B cell (primary cell): ENCODE results near the gene ERVMER34-1. TPM values are rescaled to one million over a fixed set of nuclear protein-coding genes. Genes with fewer than 3 reads are reported as not detected.

ENCODE experiments used
- ATAC-seq: fragments of 200-7000 bp; cut with Tn5 transposase; one replicate; pipeline ENCODE4 v1.10.0; 2021; ENCODE audit warnings: low read depth, mild to moderate bottlenecking, moderate number of reproducible peaks, moderate library complexity
- CTCF ChIA-PET: fragments of 350-600 bp; sonication (Branson Sonifier 250); formaldehyde crosslinking; loops from one replicate; lab custom pipeline; 2021; ENCODE audit warnings: antibody characterized with exemption, inconsistent platforms; lab: Charles Lee
- POLR2A ChIA-PET: fragments of 350-600 bp; sonication (Branson Sonifier 250); formaldehyde crosslinking; loops from one replicate; lab custom pipeline; 2021; ENCODE audit warnings: antibody characterized with exemption; lab: Charles Lee
- DNase-seq: peaks from one replicate; pipeline ENCODE4 v3.0.0; 2013
- H2AFZ ChIP-seq: 2 replicates; pipeline ENCODE4 v1.6.1; 2012; ENCODE audit warnings: mild to moderate bottlenecking, low read depth, low read length; ENCODE audit not compliant: insufficient read depth, poor library complexity, severe bottlenecking
- H3K27ac ChIP-seq, 2 donors: 1 replicate in 1 of 2; 2 replicates in 1 of 2; pipeline ENCODE4 v1.5.1; 2012 to 2013; ENCODE audit warnings: low read length in 2 of 2, mild to moderate bottlenecking in 2 of 2, moderate library complexity in 1 of 2
- H3K27me3 ChIP-seq, 4 experiments: fragments of 200-600 bp in 1 of 4; sonication (generic) in 1 of 4; replicated peaks in 1 of 4; 1 replicate in 2 of 4; 2 replicates in 2 of 4; pipeline versions ENCODE4 v1.6.1 to v1.7.0; 2013 to 2016; ENCODE audit warnings: low read length in 3 of 4, mild to moderate bottlenecking in 2 of 4, mixed read lengths in 1 of 4, moderate library complexity in 1 of 4; ENCODE audit not compliant: insufficient read depth in 4 of 4, control insufficient read depth in 3 of 4; ENCODE audit errors: control extremely low read depth in 1 of 4
- H3K36me3 ChIP-seq, 2 experiments: replicated peaks in 1 of 2; 1 replicate in 1 of 2; 2 replicates in 1 of 2; pipeline versions ENCODE4 v1.6.1 to v1.7.1; 2013; ENCODE audit warnings: low read length in 1 of 2; ENCODE audit not compliant: insufficient read depth in 2 of 2, control insufficient read depth in 1 of 2; ENCODE audit errors: control extremely low read depth in 1 of 2, extremely low read depth in 1 of 2
- H3K4me1 ChIP-seq, 2 donors: fragments of 200-600 bp in 1 of 2; sonication (generic) in 1 of 2; 1 replicate in 1 of 2; 2 replicates in 1 of 2; pipeline versions ENCODE4 v1.5.1 to v1.6.1; 2013 to 2017; ENCODE audit warnings: low read length in 2 of 2; ENCODE audit not compliant: control insufficient read depth in 2 of 2, insufficient read depth in 2 of 2
- H3K4me2 ChIP-seq: replicated peaks from 2 replicates; pipeline ENCODE3; 2012; ENCODE audit warnings: mild to moderate bottlenecking, low read depth, low read length; ENCODE audit not compliant: poor library complexity, severe bottlenecking
- H3K4me3 ChIP-seq, 5 experiments: fragments of 200-600 bp in 1 of 5; sonication (generic) in 1 of 5; 1 replicate in 3 of 5; 2 replicates in 2 of 5; pipeline versions ENCODE4 v1.5.1 to v1.7.0; 2011 to 2016; ENCODE audit warnings: low read length in 4 of 5, mild to moderate bottlenecking in 4 of 5, low read depth in 2 of 5, control low read depth in 1 of 5, moderate library complexity in 1 of 5; ENCODE audit not compliant: insufficient read depth in 1 of 5; ENCODE audit errors: control extremely low read depth in 1 of 5, extremely low read depth in 1 of 5
- H3K79me2 ChIP-seq: fragments of 200-600 bp; sonication (generic); one replicate; pipeline ENCODE4 v1.6.0; 2016; ENCODE audit warnings: low read length; ENCODE audit not compliant: control insufficient read depth, insufficient read depth
- H3K9ac ChIP-seq: fragments of 200-600 bp; sonication (generic); 2 replicates; pipeline ENCODE4 v1.6.1; 2017; ENCODE audit warnings: mild to moderate bottlenecking, low read length, moderate library complexity
- H3K9me3 ChIP-seq, 3 donors: one replicate each; pipeline versions ENCODE4 v1.6.1 to v1.7.1; 2013; ENCODE audit warnings: low read length in 2 of 3; ENCODE audit not compliant: control insufficient read depth in 2 of 3, insufficient read depth in 1 of 3; ENCODE audit errors: control extremely low read depth in 1 of 3
- H4K20me1 ChIP-seq: 2 replicates; pipeline ENCODE4 v1.6.0; 2012; ENCODE audit warnings: mild to moderate bottlenecking, low read length; ENCODE audit not compliant: insufficient read depth, control insufficient read depth, poor library complexity, severe bottlenecking
- H3K27ac Mint-ChIP-seq: one replicate; pipeline ENCODE4 v1.8.0; 2021; ENCODE audit warnings: mixed read lengths
- H3K27me3 Mint-ChIP-seq: one replicate; pipeline ENCODE4 v1.8.0; 2021; ENCODE audit warnings: mixed read lengths
- H3K4me1 Mint-ChIP-seq: one replicate; pipeline ENCODE4 v1.8.0; 2021; ENCODE audit warnings: mixed read lengths
- H3K4me3 Mint-ChIP-seq: one replicate; pipeline ENCODE4 v1.8.0; 2021; ENCODE audit warnings: mixed read lengths
- H3K9me3 Mint-ChIP-seq: one replicate; pipeline ENCODE4 v1.8.0; 2022; ENCODE audit warnings: mixed read lengths; ENCODE audit not compliant: insufficient read depth
- CTCF ChIP-seq: fragments of 200-600 bp; IDR thresholded peaks from one replicate; pipeline ENCODE4 v1.8.0; 2022; ENCODE audit warnings: antibody characterized with exemption, mild to moderate bottlenecking
- EZH2 ChIP-seq: IDR thresholded peaks from 2 replicates; pipeline ENCODE4 v1.6.1; 2012; ENCODE audit warnings: borderline replicate concordance, low read depth, mild to moderate bottlenecking, moderate library complexity, low read length; ENCODE audit not compliant: insufficient read depth, poor library complexity, severe bottlenecking
- WGBS: methylation state at CpG from one replicate; pipeline ENCODE4 v1.1.5; 2013; ENCODE audit warnings: missing lambda C conversion rate; ENCODE audit not compliant: insufficient coverage; 5-methylcytosine and 5-hydroxymethylcytosine counted together
- intact Hi-C: fragments of 100-400 bp; cut with micrococcal nuclease; formaldehyde crosslinking; loops from one replicate; pipeline ENCODE4 v1.10.0; 2022
- polyA plus RNA-seq: library from polyadenylated mRNA; depleted of rRNA; stranded (reverse); fragments of >200 nt; gene quantifications from 2 replicates; pipeline ENCODE4 v1.2.3, GENCODE V29; 2012
- total RNA-seq, 2 donors: library from RNA; stranded (reverse); fragments of 120-200 nt in 1 of 2; gene quantifications; 1 replicate in 1 of 2; 2 replicates in 1 of 2; pipeline versions ENCODE4 v1.2.3 to v1.2.4, GENCODE V29; 2013 to 2022

ERVMER34-1 gene
- total and polyA plus RNA-seq, 2 donors (not counting 1 experiment from before 2014, with no cell fraction given), result not detected

DNA sequence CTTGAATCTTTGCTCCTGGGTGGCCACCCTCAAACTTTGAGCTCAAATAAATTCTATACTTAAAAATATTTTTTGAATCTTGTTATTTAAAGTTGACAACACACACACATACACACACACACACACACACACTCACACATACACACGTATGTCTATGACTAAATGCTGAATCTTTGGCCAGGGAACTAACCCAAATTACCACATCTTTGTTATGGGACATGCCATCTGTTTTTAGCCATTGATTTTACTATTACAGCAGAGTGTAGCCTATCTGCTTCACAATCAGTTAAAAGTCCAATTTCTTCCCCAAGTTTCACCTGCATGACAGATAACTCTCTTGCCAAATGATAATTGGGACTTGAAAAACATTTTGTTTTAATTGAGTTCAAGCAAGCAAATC is 47.1 kb downstream of the ERVMER34-1 start:
- Mint-ChIP-seq H3K4me1 (peaks cover 9% of the 10 kb centered on the region), H3K27ac (no peak overlapping the region), H3K27me3 (no peaks in the 10 kb centered on the region), H3K4me3 (no peak overlapping the region), H3K9me3 (peaks cover under 1% of the 10 kb centered on the region)
- Histone ChIP-seq H3K4me3 (no peak overlapping the region), H3K79me2 (no peaks in the 10 kb centered on the region), H2AFZ (no peak overlapping the region), H3K27me3 (no peaks in the 10 kb centered on the region), H3K9ac (no peak overlapping the region), H3K27ac (no peak overlapping the region), H3K4me1 (peaks cover 12 to 13% of the 10 kb centered on the region in 2 donors), H4K20me1 (no peaks in the 10 kb centered on the region), H3K9me3 (no peaks in the 10 kb centered on the region), H3K4me2 (no peak overlapping the region), H3K36me3 (no peaks in the 10 kb centered on the region)
- CTCF ChIA-PET, result no interaction called here
- no peak for ATAC-seq
- no peak for TF ChIP-seq CTCF
- no peak for TF ChIP-seq EZH2
- DNase-seq, result no peak
- POLR2A ChIA-PET, result interaction anchor here (0.7 kb wide), 1 partner anchor 8 kb away, joined by 4 read pairs; no protein-coding TSS in a partner anchor
- 86% methylated on average over 1 of the region's 1 CpG for WGBS
- intact Hi-C loops, result no loop called here

- H3K4me3 ChIP-seq, result no peak overlapping the region
- H4K20me1 ChIP-seq, result no peaks in the 10 kb centered on the region
- peak; percentile 77 for ATAC-seq
- Mint-ChIP-seq H3K27ac (peak overlapping the region; percentile 15), H3K9me3 (no peaks in the 10 kb centered on the region), H3K4me3 (peak overlapping the region; percentile 53), H3K27me3 (no peaks in the 10 kb centered on the region), H3K4me1 (peaks cover 12% of the 10 kb centered on the region)
- POLR2A ChIA-PET, result interaction anchor here (0.8 to 2.2 kb wide), 3 partner anchors 11 to 21 kb away, joined by 3 to 11 read pairs (median 4); no protein-coding TSS in a partner anchor
- DNase-seq, result peak; percentile 60
- intact Hi-C loops, result no loop called here
- TF ChIP-seq CTCF, result no peak
- peak overlapping the region; percentile 16 for H3K9ac ChIP-seq
- WGBS, result 10% methylated on average over 1 of the region's 3 CpGs
- peak overlapping the region in 1 of 2 donors; percentile 19 for H3K27ac ChIP-seq
- no peaks in the 10 kb centered on the region for H3K9me3 ChIP-seq
- no peak overlapping the region for H2AFZ ChIP-seq
- peak overlapping the region; percentile 34 for H3K4me2 ChIP-seq
- no peaks in the 10 kb centered on the region for H3K79me2 ChIP-seq
- CTCF ChIA-PET, result interaction anchor here (1.0 kb wide), 1 partner anchor 156 kb away, joined by 4 read pairs; no protein-coding TSS in a partner anchor
- no peaks in the 10 kb centered on the region for H3K27me3 ChIP-seq
- H3K36me3 ChIP-seq, result no peaks in the 10 kb centered on the region
- H3K4me1 ChIP-seq, result peaks cover 6 to 12% of the 10 kb centered on the region in 2 donors
Measured at GRCh38 chr4:52701207-52701606, 50.0 kb downstream of the ERVMER34-1 start.
